CD4-positive, CD25-positive, alpha-beta regulatory T cell (primary cell): Measurements from ENCODE around the gene SLC38A1. TPM values are rescaled to one million over a fixed set of nuclear protein-coding genes. Genes with fewer than 3 reads are reported as not detected.
"Not testable (repeated sequence)": the region's sequence is repeated elsewhere in the genome, so short reads cannot be mapped to it uniquely, and the experiment has no call there.

Experiments used
- ATAC-seq, 2 donors: fragments of 150-1000 bp; cut with Tn5 transposase; one replicate each; pipeline ENCODE4 v1.10.0; 2021; ENCODE audit warnings: low read depth in 2 of 2, moderate number of reproducible peaks in 2 of 2, moderate library complexity in 1 of 2
- DNase-seq, 3 donors: peaks; one replicate each; pipeline versions ENCODE4 v3.0.0 to v3.0.0-alpha.2; 2012 to 2022; ENCODE audit warnings: mixed read lengths in 1 of 3
- H3K27ac ChIP-seq: one replicate; pipeline ENCODE4 v1.7.0; 2013; ENCODE audit warnings: mild to moderate bottlenecking, low read length; ENCODE audit not compliant: insufficient read depth, poor library complexity, severe bottlenecking
- H3K27me3 ChIP-seq: one replicate; pipeline ENCODE4 v1.7.0; 2013; ENCODE audit warnings: low read length; ENCODE audit not compliant: control insufficient read depth, insufficient read depth
- H3K36me3 ChIP-seq: one replicate; pipeline ENCODE4 v1.7.0; 2013; ENCODE audit warnings: mild to moderate bottlenecking, low read length, moderate library complexity; ENCODE audit not compliant: control insufficient read depth, insufficient read depth
- H3K4me1 ChIP-seq: 2 replicates; pipeline ENCODE4 v1.7.0; 2013; ENCODE audit warnings: mild to moderate bottlenecking, low read length; ENCODE audit not compliant: insufficient read depth, control insufficient read depth, poor library complexity, severe bottlenecking
- H3K4me3 ChIP-seq: one replicate; pipeline ENCODE4 v1.7.0; 2013; ENCODE audit warnings: low read depth, mild to moderate bottlenecking, low read length, moderate library complexity
- H3K9me3 ChIP-seq, 2 experiments: 1 replicate in 1 of 2; 2 replicates in 1 of 2; pipeline ENCODE4 v1.7.0; 2013; ENCODE audit warnings: low read length in 2 of 2, mild to moderate bottlenecking in 1 of 2, moderate library complexity in 1 of 2; ENCODE audit not compliant: control insufficient read depth in 2 of 2
- H3K27ac Mint-ChIP-seq, 3 donors: one replicate each; pipeline ENCODE4 v1.8.0; 2020 to 2022; ENCODE audit warnings: mild to moderate bottlenecking in 3 of 3, mixed read lengths in 3 of 3, moderate library complexity in 2 of 3
- H3K27me3 Mint-ChIP-seq: one replicate; pipeline ENCODE4 v1.8.0; 2022; ENCODE audit warnings: mild to moderate bottlenecking, mixed read lengths
- H3K36me3 Mint-ChIP-seq: one replicate; pipeline ENCODE4 v1.8.0; 2020; ENCODE audit warnings: mixed read lengths
- H3K4me1 Mint-ChIP-seq, 4 donors: one replicate each; pipeline ENCODE4 v1.8.0; 2020 to 2022; ENCODE audit warnings: mixed read lengths in 4 of 4, mild to moderate bottlenecking in 1 of 4
- H3K4me3 Mint-ChIP-seq, 4 donors: one replicate each; pipeline ENCODE4 v1.8.0; 2020 to 2022; ENCODE audit warnings: mild to moderate bottlenecking in 4 of 4, mixed read lengths in 4 of 4, moderate library complexity in 3 of 4
- H3K9me3 Mint-ChIP-seq, 7 donors: one replicate each; pipeline ENCODE4 v1.8.0; 2020 to 2022; ENCODE audit warnings: mixed read lengths in 7 of 7, mild to moderate bottlenecking in 3 of 7, moderate library complexity in 2 of 7
- polyA plus RNA-seq, 4 donors: library from polyadenylated mRNA; unstranded; fragments of 300-500 nt; fragmentation: Illumina TruSeq; gene quantifications; one replicate each; pipeline ENCODE4 v1.2.3, GENCODE V29; 2021
- total RNA-seq: library from RNA; stranded (reverse); gene quantifications from one replicate; pipeline ENCODE4 v1.2.3, GENCODE V29; 2022

SLC38A1 gene
- total and polyA plus RNA-seq, 5 donors from 2014 or later = 257 to 342 (median 276) TPM

DNA sequence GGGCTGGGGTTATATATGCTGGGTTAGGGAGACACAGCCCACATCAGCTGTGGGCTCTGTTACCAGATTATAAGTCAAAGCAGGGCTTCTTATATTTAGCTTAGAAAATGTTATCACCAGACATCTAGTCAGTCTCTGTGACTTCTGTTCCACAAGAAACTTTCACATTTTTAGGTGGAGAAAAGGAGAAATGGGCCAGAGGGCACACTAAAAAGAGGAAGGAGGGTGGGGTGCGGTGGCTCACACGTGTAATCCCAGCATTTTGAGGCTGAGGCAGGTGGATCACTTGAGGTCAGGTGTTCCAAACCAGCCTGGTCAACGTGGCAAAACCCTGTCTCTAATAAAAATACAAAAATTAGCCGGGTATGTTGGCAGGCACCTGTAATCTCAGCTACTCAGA lies 28.0 kb upstream of the SLC38A1 start:
- Mint-ChIP-seq H3K27ac (peak overlapping the region in 2 of 3 donors; percentile 31 to 33), H3K4me1 (peaks cover 0 to 3% (median 0%) of the 10 kb centered on the region in 4 donors), H3K36me3 (no peaks in the 10 kb centered on the region), H3K4me3 (no peak overlapping the region), H3K9me3 (peaks cover 0 to 7% (median 2%) of the 10 kb centered on the region in 7 donors), H3K27me3 (peaks cover 16% of the 10 kb centered on the region)
- Histone ChIP-seq H3K36me3 (no peaks in the 10 kb centered on the region), H3K4me3 (no peak overlapping the region), H3K27me3 (peaks cover 5% of the 10 kb centered on the region), H3K4me1 (no peaks in the 10 kb centered on the region), H3K9me3 (no peaks in the 10 kb centered on the region), H3K27ac (no peak overlapping the region)
- no peak for ATAC-seq
- no peak for DNase-seq

DNA sequence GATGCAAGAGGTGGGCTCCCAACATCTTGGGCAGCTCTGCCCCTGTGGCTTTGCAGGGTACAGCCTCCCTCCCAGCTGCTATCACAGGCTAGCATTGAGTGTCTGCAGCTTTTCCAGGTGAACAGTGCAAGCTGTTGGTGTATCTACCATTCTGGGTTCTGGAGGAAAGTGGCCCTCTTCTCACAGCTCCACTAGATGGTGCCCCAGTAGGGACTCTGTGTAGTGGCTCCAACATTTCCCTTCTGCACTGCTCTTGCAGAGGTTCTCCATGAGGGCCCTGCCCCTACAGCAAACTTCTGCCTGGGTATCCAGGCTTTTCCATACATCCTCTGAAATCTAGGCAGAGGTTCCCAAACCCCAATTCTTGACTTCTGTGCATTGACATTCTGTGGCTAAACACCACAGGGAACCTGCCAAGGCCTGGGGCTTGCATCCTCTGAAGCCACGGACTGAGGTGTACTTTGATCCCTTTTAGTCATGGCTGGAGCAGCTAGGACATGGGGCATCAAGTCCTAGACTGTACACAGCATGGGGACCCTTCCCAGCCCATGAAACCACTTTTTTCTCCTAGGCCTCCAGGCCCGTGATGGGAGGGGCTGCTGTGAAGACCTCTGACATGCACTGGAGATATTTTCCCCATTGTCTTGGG lies 24.0 kb upstream of the SLC38A1 start:
- H3K27ac Mint-ChIP-seq = no peak overlapping the region
- no peak overlapping the region for H3K4me3 Mint-ChIP-seq
- DNase-seq = no peak
- Histone ChIP-seq H3K4me3 (no peak overlapping the region), H3K27ac (no peak overlapping the region), H3K36me3 (no peaks in the 10 kb centered on the region), H3K9me3 (no peaks in the 10 kb centered on the region), H3K27me3 (peaks cover 3% of the 10 kb centered on the region), H3K4me1 (no peaks in the 10 kb centered on the region)
- H3K36me3 Mint-ChIP-seq = no peaks in the 10 kb centered on the region
- peaks cover 0 to 21% (median 5%) of the 10 kb centered on the region in 7 donors for H3K9me3 Mint-ChIP-seq
- H3K27me3 Mint-ChIP-seq = peaks cover 21% of the 10 kb centered on the region
- no peaks in the 10 kb centered on the region for H3K4me1 Mint-ChIP-seq
- no peak for ATAC-seq

DNA sequence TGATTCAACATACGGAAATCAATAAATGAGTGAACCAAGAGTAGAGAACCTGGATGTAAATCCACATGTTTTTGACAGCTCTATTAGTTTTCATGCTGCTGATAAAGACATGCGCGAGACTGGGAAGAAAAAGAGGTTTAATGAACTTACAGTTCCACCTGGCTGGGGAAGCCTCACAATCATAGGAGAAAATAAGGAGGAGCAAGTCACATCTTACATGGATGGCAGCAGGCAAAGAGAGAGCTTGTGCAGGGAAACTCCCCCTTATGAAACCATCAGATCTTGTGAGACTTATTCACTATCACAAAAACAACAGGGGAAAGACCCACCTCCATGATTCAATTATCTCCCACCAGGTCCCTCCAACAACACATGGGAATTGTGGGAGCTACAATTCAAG lies 23.1 kb upstream of the SLC38A1 start:
- not testable (repeated sequence) for H3K27ac ChIP-seq, H3K4me1 ChIP-seq, ATAC-seq, H3K36me3 ChIP-seq, H3K27ac Mint-ChIP-seq, H3K4me3 Mint-ChIP-seq, H3K36me3 Mint-ChIP-seq, H3K4me1 Mint-ChIP-seq, DNase-seq, H3K9me3 ChIP-seq, H3K27me3 ChIP-seq, H3K4me3 ChIP-seq
- peaks cover 17% of the 10 kb centered on the region for H3K27me3 Mint-ChIP-seq
- peaks cover 4 to 26% (median 8%) of the 10 kb centered on the region in 7 donors for H3K9me3 Mint-ChIP-seq

DNA sequence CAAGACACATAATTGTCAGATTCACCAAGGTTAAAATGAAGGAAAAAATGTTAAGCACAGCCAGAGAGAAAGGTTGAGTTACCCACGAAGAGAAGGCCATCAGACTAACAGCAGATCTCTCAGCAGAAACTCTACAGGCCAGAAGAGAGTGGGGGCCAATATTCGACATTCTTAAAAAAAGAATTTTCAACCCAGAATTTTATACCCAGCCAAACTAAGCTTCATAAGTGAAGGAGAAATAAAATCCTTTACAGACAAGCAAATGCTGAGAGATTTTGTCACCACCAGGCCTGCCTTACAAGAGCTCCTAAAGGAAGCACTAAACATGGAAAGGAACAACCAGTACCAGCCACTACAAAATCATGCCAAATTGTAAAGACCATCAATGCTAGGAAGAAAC lies 16.3 kb upstream of the SLC38A1 start:
- peak overlapping the region in 1 of 4 donors; percentile 35 for H3K4me3 Mint-ChIP-seq
- not testable (repeated sequence) for H3K27ac Mint-ChIP-seq, H3K36me3 ChIP-seq, H3K27me3 Mint-ChIP-seq, ATAC-seq, H3K4me1 Mint-ChIP-seq, H3K27ac ChIP-seq, H3K4me3 ChIP-seq, DNase-seq, H3K4me1 ChIP-seq, H3K27me3 ChIP-seq
- peaks cover 11 to 47% (median 31%) of the 10 kb centered on the region in 7 donors for H3K9me3 Mint-ChIP-seq
- H3K9me3 ChIP-seq = peaks cover 34 to 41% of the 10 kb centered on the region in 2 experiments
- H3K36me3 Mint-ChIP-seq = peaks cover 20% of the 10 kb centered on the region

DNA sequence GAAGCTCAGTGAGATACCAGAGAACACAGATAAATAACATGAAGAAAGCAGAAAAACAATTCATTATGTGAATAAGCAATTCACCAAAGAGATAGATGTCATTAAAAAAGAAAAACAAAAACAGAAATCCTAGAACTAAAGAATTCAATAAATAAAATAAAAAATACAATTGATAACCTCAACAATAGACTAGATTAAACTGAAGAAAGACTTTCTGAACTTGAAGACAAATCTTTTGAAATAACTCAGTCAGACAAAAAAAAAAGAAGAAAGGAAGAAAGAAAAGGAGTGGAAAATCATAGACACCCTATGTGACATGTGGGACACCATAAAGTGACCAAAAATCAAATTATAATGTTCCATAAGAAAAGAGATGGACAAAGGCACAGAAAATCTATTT lies 14.0 kb upstream of the SLC38A1 start:
- Mint-ChIP-seq H3K36me3 (peaks cover 20% of the 10 kb centered on the region), H3K4me3 (no peak overlapping the region)

DNA sequence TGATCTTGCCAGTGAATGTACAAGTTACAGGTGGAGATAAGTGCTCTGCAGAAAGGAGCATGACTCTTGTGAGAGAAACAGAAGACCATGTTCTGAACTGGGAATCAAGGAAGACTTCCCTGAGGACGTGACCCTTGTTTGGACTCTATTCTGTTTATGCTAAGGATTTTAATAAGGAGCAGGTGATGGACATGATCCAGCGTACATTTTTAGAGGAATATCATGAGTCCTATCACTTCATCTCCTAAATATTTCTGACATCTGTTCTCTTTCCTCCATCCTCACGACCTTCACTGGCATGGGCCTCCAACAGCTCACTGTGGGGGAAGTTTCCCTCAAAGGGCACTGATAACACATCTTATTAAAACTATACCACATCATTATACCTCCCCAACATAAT lies 7.9 kb upstream of the SLC38A1 start:
- Histone ChIP-seq H3K9me3 (no peaks in the 10 kb centered on the region), H3K36me3 (no peaks in the 10 kb centered on the region), H3K4me1 (no peaks in the 10 kb centered on the region), H3K27ac (no peak overlapping the region), H3K4me3 (no peak overlapping the region), H3K27me3 (no peaks in the 10 kb centered on the region)
- DNase-seq (no peak), ATAC-seq (no peak)
- H3K27me3 Mint-ChIP-seq = no peaks in the 10 kb centered on the region
- peaks cover 0 to under 1% (median 0%) of the 10 kb centered on the region in 7 donors for H3K9me3 Mint-ChIP-seq
- H3K36me3 Mint-ChIP-seq = peaks cover 10% of the 10 kb centered on the region
- H3K27ac Mint-ChIP-seq = peak overlapping the region in 1 of 3 donors; percentile 88
- H3K4me1 Mint-ChIP-seq = peaks cover 5 to 27% (median 14%) of the 10 kb centered on the region in 4 donors
- peak overlapping the region in 1 of 4 donors; percentile 62 for H3K4me3 Mint-ChIP-seq

More for the DNA sequence above, 14.0 kb upstream of the SLC38A1 start:
- H3K27me3 Mint-ChIP-seq = no peaks in the 10 kb centered on the region
- Histone ChIP-seq H3K9me3 (peaks cover 34 to 41% of the 10 kb centered on the region in 2 experiments), H3K4me1 (no peaks in the 10 kb centered on the region), H3K27me3 (no peaks in the 10 kb centered on the region), H3K36me3 (no peaks in the 10 kb centered on the region), H3K4me3 (no peak overlapping the region), H3K27ac (no peak overlapping the region)
- ATAC-seq = no peak
- peaks cover 0 to 3% (median 0%) of the 10 kb centered on the region in 4 donors for H3K4me1 Mint-ChIP-seq
- H3K27ac Mint-ChIP-seq = no peak overlapping the region
- H3K9me3 Mint-ChIP-seq = peaks cover 8 to 42% (median 30%) of the 10 kb centered on the region in 7 donors
- no peak for DNase-seq

DNA sequence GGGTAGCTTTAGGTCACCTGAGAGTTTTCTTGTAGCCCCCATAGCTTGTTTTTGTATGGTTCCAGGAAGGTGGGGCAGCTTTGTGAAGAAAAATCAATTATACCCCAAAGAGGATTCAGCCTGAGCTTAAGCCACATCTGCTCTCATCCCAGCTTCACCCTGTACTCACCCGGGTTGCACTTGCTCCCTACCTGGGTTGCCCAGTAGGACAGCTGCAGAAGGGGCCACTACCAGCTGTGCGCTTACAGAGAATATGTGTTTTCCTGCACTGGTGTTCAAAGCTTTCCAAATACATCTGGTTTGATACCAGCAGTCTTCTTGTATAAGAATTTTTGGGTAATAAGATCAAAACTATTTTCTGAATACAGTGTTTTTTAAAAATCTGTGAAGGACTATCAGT lies 3.0 kb upstream of the SLC38A1 start:
- peak overlapping the region; percentile 96 for H3K27ac ChIP-seq
- H3K36me3 ChIP-seq = no peaks in the 10 kb centered on the region
- H3K27ac Mint-ChIP-seq = no peak overlapping the region

More for the DNA sequence above, 3.0 kb upstream of the SLC38A1 start:
- peaks cover 0 to 3% (median 0%) of the 10 kb centered on the region in 7 donors for H3K9me3 Mint-ChIP-seq
- DNase-seq (no peak), ATAC-seq (no peak)
- no peaks in the 10 kb centered on the region for H3K27me3 Mint-ChIP-seq
- peak overlapping the region in 3 of 4 donors; percentile 2 to 43 (median 24) for H3K4me3 Mint-ChIP-seq
- H3K36me3 Mint-ChIP-seq = peaks cover 5% of the 10 kb centered on the region
- Histone ChIP-seq H3K27me3 (no peaks in the 10 kb centered on the region), H3K9me3 (no peaks in the 10 kb centered on the region), H3K4me3 (no peak overlapping the region), H3K4me1 (peaks cover 25% of the 10 kb centered on the region)
- peaks cover 4 to 44% (median 28%) of the 10 kb centered on the region in 4 donors for H3K4me1 Mint-ChIP-seq
